Hepatocyte (in vitro differentiated cells): ENCODE data around the gene FGR. TPM values are rescaled to one million over a fixed set of nuclear protein-coding genes. Genes with fewer than 3 reads are reported as not detected.

Experiments used
- DNase-seq: peaks from one replicate; pipeline ENCODE4 v3.0.0-alpha.2; 2016; ENCODE audit warnings: low spot score
- H2AFZ ChIP-seq: fragments of 200-600 bp; sonication (generic); 2 replicates; pipeline ENCODE4 v1.6.0; 2016; ENCODE audit warnings: antibody characterized with exemption, mild to moderate bottlenecking
- H3K27ac ChIP-seq: fragments of 200-600 bp; sonication (generic); 2 replicates; pipeline ENCODE4 v1.5.1; 2016; ENCODE audit warnings: mild to moderate bottlenecking
- H3K27me3 ChIP-seq: fragments of 200-600 bp; sonication (generic); 2 replicates; pipeline ENCODE4 v1.6.1; 2016
- H3K36me3 ChIP-seq: fragments of 200-600 bp; sonication (generic); replicated peaks from 2 replicates; pipeline ENCODE4 v1.5.1; 2016; ENCODE audit warnings: low read depth; ENCODE audit not compliant: insufficient read depth
- H3K4me1 ChIP-seq: fragments of 200-600 bp; sonication (generic); 2 replicates; pipeline ENCODE4 v1.5.1; 2016; ENCODE audit warnings: mild to moderate bottlenecking, moderate library complexity; ENCODE audit not compliant: insufficient read depth
- H3K4me2 ChIP-seq: fragments of 200-600 bp; sonication (generic); 2 replicates; pipeline ENCODE4 v1.6.0; 2016
- H3K4me3 ChIP-seq: fragments of 200-600 bp; sonication (generic); 2 replicates; pipeline ENCODE4 v1.5.1; 2016; ENCODE audit warnings: mild to moderate bottlenecking
- H3K79me2 ChIP-seq: fragments of 200-600 bp; sonication (generic); 2 replicates; pipeline ENCODE4 v1.6.0; 2017; ENCODE audit warnings: mild to moderate bottlenecking
- H3K9me2 ChIP-seq: fragments of 200-600 bp; sonication (generic); replicated peaks from 2 replicates; pipeline ENCODE4 v1.6.0; 2017; ENCODE audit warnings: mild to moderate bottlenecking; ENCODE audit not compliant: insufficient read depth
- H3K9me3 ChIP-seq: fragments of 200-600 bp; sonication (generic); 2 replicates; pipeline ENCODE4 v1.5.1; 2016; ENCODE audit warnings: low read depth, mild to moderate bottlenecking
- H4K20me1 ChIP-seq: fragments of 200-600 bp; sonication (generic); 2 replicates; pipeline ENCODE4 v1.6.0; 2016; ENCODE audit warnings: mild to moderate bottlenecking; ENCODE audit not compliant: insufficient read depth, poor library complexity, severe bottlenecking
- CTCF ChIP-seq: fragments of 200-600 bp; sonication (generic); IDR thresholded peaks from 2 replicates; pipeline ENCODE4 v1.5.1; 2016; ENCODE audit warnings: antibody characterized with exemption, mild to moderate bottlenecking; ENCODE audit not compliant: poor library complexity
- EZH2 ChIP-seq: fragments of 200-600 bp; sonication (generic); IDR thresholded peaks from 2 replicates; pipeline ENCODE4 v1.6.1; 2016; ENCODE audit warnings: antibody characterized with exemption, mild to moderate bottlenecking, borderline replicate concordance
- EZH2phosphoT487 ChIP-seq: fragments of 200-600 bp; sonication (generic); IDR thresholded peaks from one replicate; pipeline ENCODE4 v1.6.1; 2018; ENCODE audit warnings: antibody characterized with exemption, mild to moderate bottlenecking, low read depth, moderate library complexity; ENCODE audit not compliant: unreplicated experiment, severe bottlenecking
- WGBS: methylation state at CpG from one replicate; pipeline ENCODE4 v1.1.6; 2016; ENCODE audit warnings: low lambda C conversion rate; ENCODE audit errors: missing lambda C conversion rate; 5-methylcytosine and 5-hydroxymethylcytosine counted together
- polyA plus RNA-seq: library from polyadenylated mRNA; unstranded; fragments of >200 nt; fragmentation: Nextera tagmentation; extraction: Ambion mirVana; gene quantifications from 2 replicates; pipeline ENCODE4 v1.2.1, GENCODE V29; 2016
- total RNA-seq: library from RNA; depleted of rRNA; stranded (reverse); fragments of >200 nt; gene quantifications from 2 replicates; pipeline ENCODE4 v1.2.3, GENCODE V29; 2014

FGR gene
- total and polyA plus RNA-seq, 2 experiments from 2014 or later, result 0.28 to 0.73 TPM

GRCh38 chr1:27633298-27633610 is 1.7 kb downstream of the FGR start:
- no peak for TF ChIP-seq CTCF
- no peak for TF ChIP-seq EZH2phosphoT487
- no peak for TF ChIP-seq EZH2
- DNase-seq, result no peak
- WGBS, result 100% methylated on average over 5 of the region's 5 CpGs
- H3K79me2 ChIP-seq, result no peaks in the 10 kb centered on the region
- no peak overlapping the region for H3K4me2 ChIP-seq
- no peaks in the 10 kb centered on the region for H3K9me2 ChIP-seq
- H3K27me3 ChIP-seq, result peaks cover 24% of the 10 kb centered on the region
- no peaks in the 10 kb centered on the region for H3K9me3 ChIP-seq
- no peaks in the 10 kb centered on the region for H4K20me1 ChIP-seq
- no peak overlapping the region for H3K27ac ChIP-seq
- H3K4me1 ChIP-seq, result no peaks in the 10 kb centered on the region
- H2AFZ ChIP-seq, result no peak overlapping the region
- no peak overlapping the region for H3K4me3 ChIP-seq
- H3K36me3 ChIP-seq, result no peaks in the 10 kb centered on the region

- H2AFZ ChIP-seq, result no peak overlapping the region
- no peaks in the 10 kb centered on the region for H3K4me1 ChIP-seq
- no peaks in the 10 kb centered on the region for H4K20me1 ChIP-seq
- no peak overlapping the region for H3K27ac ChIP-seq
- H3K27me3 ChIP-seq, result peaks cover 24% of the 10 kb centered on the region
- no peaks in the 10 kb centered on the region for H3K79me2 ChIP-seq
- no peak overlapping the region for H3K4me3 ChIP-seq
- no peaks in the 10 kb centered on the region for H3K9me2 ChIP-seq
- no peak overlapping the region for H3K4me2 ChIP-seq
- H3K36me3 ChIP-seq, result no peaks in the 10 kb centered on the region
- TF ChIP-seq EZH2 (no peak), CTCF (no peak), EZH2phosphoT487 (no peak)
- DNase-seq, result no peak
- 84% methylated on average over 14 of the region's 14 CpGs for WGBS
- H3K9me3 ChIP-seq, result no peaks in the 10 kb centered on the region
Observed at GRCh38 chr1:27632387-27633297, 2.3 kb downstream of the FGR start.

GRCh38 chr1:27630859-27631491 is 4.0 kb downstream of the FGR start:
- Histone ChIP-seq H3K9me3 (no peaks in the 10 kb centered on the region), H3K36me3 (no peaks in the 10 kb centered on the region), H3K27me3 (peaks cover 24% of the 10 kb centered on the region), H3K4me3 (no peak overlapping the region), H3K9me2 (no peaks in the 10 kb centered on the region), H3K4me1 (no peaks in the 10 kb centered on the region), H3K4me2 (no peak overlapping the region), H3K27ac (no peak overlapping the region), H4K20me1 (no peaks in the 10 kb centered on the region), H3K79me2 (no peaks in the 10 kb centered on the region), H2AFZ (no peak overlapping the region)
- no peak for DNase-seq
- TF ChIP-seq CTCF (no peak), EZH2 (no peak), EZH2phosphoT487 (no peak)
- 77% methylated on average over 4 of the region's 5 CpGs for WGBS
